Type B pancreatic cell (in vitro differentiated cells): ENCODE data around the gene SEC22A. TPM values are rescaled to one million over a fixed set of nuclear protein-coding genes. Genes with fewer than 3 reads are reported as not detected.

Experiments
- DNase-seq: peaks from one replicate; pipeline ENCODE4 v3.0.0; 2021; ENCODE audit warnings: mixed read lengths; ENCODE audit not compliant: unreplicated experiment; ENCODE audit errors: extremely low spot score
- H3K27ac Mint-ChIP-seq: 2 replicates; pipeline ENCODE4 v1.8.0; 2021; ENCODE audit warnings: mild to moderate bottlenecking, mixed read lengths
- H3K27me3 Mint-ChIP-seq: 2 replicates; pipeline ENCODE4 v1.8.0; 2021; ENCODE audit warnings: mixed read lengths
- H3K36me3 Mint-ChIP-seq: 2 replicates; pipeline ENCODE4 v1.8.0; 2021; ENCODE audit warnings: mixed read lengths
- H3K4me1 Mint-ChIP-seq: one replicate; pipeline ENCODE4 v1.8.0; 2021; ENCODE audit warnings: mixed read lengths; ENCODE audit not compliant: unreplicated experiment
- H3K4me3 Mint-ChIP-seq: 2 replicates; pipeline ENCODE4 v1.8.0; 2021; ENCODE audit warnings: mild to moderate bottlenecking, mixed read lengths
- H3K9me3 Mint-ChIP-seq: 2 replicates; pipeline ENCODE4 v1.8.0; 2021; ENCODE audit warnings: mixed read lengths
- CTCF ChIP-seq: fragments of 200-600 bp; sonication (generic); conservative IDR thresholded peaks from 2 replicates; pipeline ENCODE4 v1.5.0; 2021; ENCODE audit warnings: antibody characterized with exemption, mild to moderate bottlenecking
- total RNA-seq: library from RNA; stranded (reverse); gene quantifications from 2 replicates; pipeline ENCODE4 v1.2.1, GENCODE V29; 2021; ENCODE audit warnings: low replicate concordance

Gene SEC22A
- total RNA-seq, 1 donor from 2014 or later: 15.6 TPM

- H3K4me3 Mint-ChIP-seq: no peak overlapping the region
- no peak for TF ChIP-seq CTCF
- no peaks in the 10 kb centered on the region for H3K27me3 Mint-ChIP-seq
- H3K4me1 Mint-ChIP-seq: no peaks in the 10 kb centered on the region
- H3K27ac Mint-ChIP-seq: no peak overlapping the region
- no peak for DNase-seq
- H3K9me3 Mint-ChIP-seq: peaks cover 5% of the 10 kb centered on the region
- peaks cover 22% of the 10 kb centered on the region for H3K36me3 Mint-ChIP-seq
These were observed 66.1 kb downstream of the SEC22A start for GRCh38 chr3:123267821-123268220.

GRCh38 chr3:123270818-123271217 lies 69.1 kb downstream of the SEC22A start:
- Mint-ChIP-seq H3K27ac (no peak overlapping the region), H3K4me3 (no peak overlapping the region), H3K9me3 (peaks cover 5% of the 10 kb centered on the region), H3K36me3 (peaks cover 18% of the 10 kb centered on the region), H3K27me3 (no peaks in the 10 kb centered on the region), H3K4me1 (no peaks in the 10 kb centered on the region)
- no peak for DNase-seq
- TF ChIP-seq CTCF: no peak

- no peak for TF ChIP-seq CTCF
- no peak for DNase-seq
- Mint-ChIP-seq H3K4me1 (no peaks in the 10 kb centered on the region), H3K4me3 (no peak overlapping the region), H3K27me3 (no peaks in the 10 kb centered on the region), H3K9me3 (peaks cover 2% of the 10 kb centered on the region), H3K36me3 (peaks cover 11% of the 10 kb centered on the region), H3K27ac (no peak overlapping the region)
These were observed 69.9 kb downstream of the SEC22A start for GRCh38 chr3:123271466-123272159.

- Mint-ChIP-seq H3K4me3 (no peak overlapping the region), H3K27ac (no peak overlapping the region), H3K4me1 (no peaks in the 10 kb centered on the region), H3K9me3 (no peaks in the 10 kb centered on the region), H3K36me3 (peaks cover 7% of the 10 kb centered on the region), H3K27me3 (no peaks in the 10 kb centered on the region)
- DNase-seq: no peak
- no peak for TF ChIP-seq CTCF
These were observed 70.8 kb downstream of the SEC22A start for GRCh38 chr3:123272547-123272946.

GRCh38 chr3:123275691-123276090 lies 73.9 kb downstream of the SEC22A start:
- Mint-ChIP-seq H3K4me3 (no peak overlapping the region), H3K9me3 (no peaks in the 10 kb centered on the region), H3K27me3 (no peaks in the 10 kb centered on the region), H3K36me3 (peaks cover 3% of the 10 kb centered on the region), H3K4me1 (no peaks in the 10 kb centered on the region), H3K27ac (no peak overlapping the region)
- no peak for DNase-seq
- TF ChIP-seq CTCF: no peak
